ENCODE results near the gene OBSCN. TPM values are rescaled to one million over a fixed set of nuclear protein-coding genes. Genes with fewer than 3 reads are reported as not detected.

Gene OBSCN
- total and polyA plus RNA-seq, 2 of the 13 experiments (the other 11 are each of a cell fraction or from before 2014, with no cell fraction given) = 0.20 TPM

- TF ChIP-seq TSC22D2 (CRISPR knock-in tag; IDR thresholded peaks at IDR 0.05; ENCODE audit: borderline replicate concordance) = no peak
- TF ChIP-seq ZSCAN21 (CRISPR knock-in tag; IDR thresholded peaks at IDR 0.05; ENCODE audit: borderline replicate concordance) = no peak
- no peak for TF ChIP-seq ZNF329 (CRISPR knock-in tag; IDR thresholded peaks at IDR 0.05; ENCODE audit: low read depth)
- no peak for TF ChIP-seq ZNF546 (CRISPR knock-in tag; conservative IDR thresholded peaks at IDR 0.05)
- TF ChIP-seq HNRNPL (IDR thresholded peaks at IDR 0.05; ENCODE audit: low read depth, low read length) = no peak
- TF ChIP-seq, protein P1, sequence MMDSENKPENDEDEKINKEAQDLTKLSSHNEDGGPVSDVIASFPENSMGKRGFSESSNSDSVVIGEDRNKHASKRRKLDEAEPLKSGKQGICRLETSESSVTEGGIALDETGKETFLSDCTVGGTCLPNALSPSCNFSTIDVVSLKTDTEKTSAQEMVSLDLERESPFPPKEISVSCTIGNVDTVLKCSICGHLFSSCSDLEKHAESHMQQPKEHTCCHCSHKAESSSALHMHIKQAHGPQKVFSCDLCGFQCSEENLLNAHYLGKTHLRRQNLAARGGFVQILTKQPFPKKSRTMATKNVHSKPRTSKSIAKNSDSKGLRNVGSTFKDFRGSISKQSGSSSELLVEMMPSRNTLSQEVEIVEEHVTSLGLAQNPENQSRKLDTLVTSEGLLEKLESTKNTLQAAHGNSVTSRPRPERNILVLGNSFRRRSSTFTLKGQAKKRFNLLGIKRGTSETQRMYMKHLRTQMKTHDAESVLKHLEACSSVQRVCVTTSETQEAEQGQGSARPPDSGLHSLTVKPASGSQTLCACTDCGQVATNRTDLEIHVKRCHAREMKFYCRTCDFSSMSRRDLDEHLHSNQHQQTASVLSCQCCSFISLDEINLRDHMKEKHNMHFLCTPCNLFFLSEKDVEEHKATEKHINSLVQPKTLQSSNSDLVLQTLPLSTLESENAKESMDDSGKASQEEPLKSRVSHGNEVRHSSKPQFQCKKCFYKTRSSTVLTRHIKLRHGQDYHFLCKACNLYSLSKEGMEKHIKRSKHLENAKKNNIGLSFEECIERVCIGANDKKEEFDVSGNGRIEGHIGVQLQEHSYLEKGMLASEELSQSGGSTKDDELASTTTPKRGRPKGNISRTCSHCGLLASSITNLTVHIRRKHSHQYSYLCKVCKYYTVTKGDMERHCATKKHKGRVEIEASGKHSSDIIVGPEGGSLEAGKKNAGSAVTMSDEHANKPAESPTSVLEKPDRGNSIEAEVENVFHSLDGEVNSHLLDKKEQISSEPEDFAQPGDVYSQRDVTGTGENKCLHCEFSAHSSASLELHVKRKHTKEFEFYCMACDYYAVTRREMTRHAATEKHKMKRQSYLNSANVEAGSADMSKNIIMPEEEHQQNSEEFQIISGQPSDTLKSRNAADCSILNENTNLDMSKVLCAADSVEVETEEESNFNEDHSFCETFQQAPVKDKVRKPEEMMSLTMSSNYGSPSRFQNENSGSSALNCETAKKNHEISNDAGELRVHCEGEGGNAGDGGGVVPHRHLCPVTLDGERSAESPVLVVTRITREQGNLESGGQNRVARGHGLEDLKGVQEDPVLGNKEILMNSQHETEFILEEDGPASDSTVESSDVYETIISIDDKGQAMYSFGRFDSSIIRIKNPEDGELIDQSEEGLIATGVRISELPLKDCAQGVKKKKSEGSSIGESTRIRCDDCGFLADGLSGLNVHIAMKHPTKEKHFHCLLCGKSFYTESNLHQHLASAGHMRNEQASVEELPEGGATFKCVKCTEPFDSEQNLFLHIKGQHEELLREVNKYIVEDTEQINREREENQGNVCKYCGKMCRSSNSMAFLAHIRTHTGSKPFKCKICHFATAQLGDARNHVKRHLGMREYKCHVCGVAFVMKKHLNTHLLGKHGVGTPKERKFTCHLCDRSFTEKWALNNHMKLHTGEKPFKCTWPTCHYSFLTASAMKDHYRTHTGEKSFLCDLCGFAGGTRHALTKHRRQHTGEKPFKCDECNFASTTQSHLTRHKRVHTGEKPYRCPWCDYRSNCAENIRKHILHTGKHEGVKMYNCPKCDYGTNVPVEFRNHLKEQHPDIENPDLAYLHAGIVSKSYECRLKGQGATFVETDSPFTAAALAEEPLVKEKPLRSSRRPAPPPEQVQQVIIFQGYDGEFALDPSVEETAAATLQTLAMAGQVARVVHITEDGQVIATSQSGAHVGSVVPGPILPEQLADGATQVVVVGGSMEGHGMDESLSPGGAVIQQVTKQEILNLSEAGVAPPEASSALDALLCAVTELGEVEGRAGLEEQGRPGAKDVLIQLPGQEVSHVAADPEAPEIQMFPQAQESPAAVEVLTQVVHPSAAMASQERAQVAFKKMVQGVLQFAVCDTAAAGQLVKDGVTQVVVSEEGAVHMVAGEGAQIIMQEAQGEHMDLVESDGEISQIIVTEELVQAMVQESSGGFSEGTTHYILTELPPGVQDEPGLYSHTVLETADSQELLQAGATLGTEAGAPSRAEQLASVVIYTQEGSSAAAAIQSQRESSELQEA (CRISPR knock-in tag; IDR thresholded peaks at IDR 0.05; ENCODE audit: not compliant biosample characterization) = no peak
- TF ChIP-seq RERE (CRISPR knock-in tag; IDR thresholded peaks at IDR 0.05; ENCODE audit: low read depth) = no peak
- DNase-seq (ENCODE audit: low spot score) = no peak
- ChIA-PET POLR2A (interaction anchor here (1.5 kb wide), 1 partner anchor 10 kb away, joined by 3 read pairs; no protein-coding TSS in a partner anchor), CTCF (ENCODE audit: low intra/inter-chr PET ratio, low total read pairs) (no interaction called here)
- Histone ChIP-seq H3K4me2 (ENCODE audit: low read depth, low read length) (peak overlapping the region; percentile 12; the same call in 1 of the 2 replicates), H3K27me3 (ENCODE audit: control insufficient read depth in 1 of 2, insufficient read depth in 2 of 2, low read length in 2 of 2) (no peaks in the 10 kb centered on the region; a peak in 1 of 5 replicates), H3K4me1 (ENCODE audit: insufficient read depth, low read length) (peaks cover 43% of the 10 kb centered on the region), H2AFZ (ENCODE audit: low read length) (no peak overlapping the region), H3K4me3 (replicated peaks in 1 of 3; ENCODE audit: insufficient read depth in 1 of 3, low read depth in 2 of 3, low read length in 3 of 3) (no peak overlapping the region; a peak in 1 of 6 replicates), H3K9me3 (ENCODE audit: low read length) (no peaks in the 10 kb centered on the region), H3K36me3 (replicated peaks in 1 of 2; ENCODE audit: control insufficient read depth in 1 of 2, insufficient read depth in 2 of 2, low read length in 2 of 2) (peaks cover 13 to 35% of the 10 kb centered on the region in 2 experiments), H4K20me1 (ENCODE audit: insufficient read depth, low read length) (peaks cover 31% of the 10 kb centered on the region), H3K79me2 (ENCODE audit: insufficient read depth, low read length) (peaks cover 36% of the 10 kb centered on the region), H3K27ac (ENCODE audit: extremely low read length, insufficient read depth, low read length) (no peak overlapping the region), H3K9ac (ENCODE audit: insufficient read depth, low read depth, low read length) (no peak overlapping the region)
- WGBS (ENCODE audit: low lambda C conversion rate) = 96% methylated on average over 9 of the region's 9 CpGs
- in situ Hi-C loops (cut with HindIII; ENCODE audit: extremely low pct_ligation_motif_present, low pct_unique_long_range_greater_than_20kb) = no loop called here
- BruUV-seq (replicated peaks) = no TSS peak
- FAIRE-seq = no peak
- ATAC-seq = no peak
- intact Hi-C loops (cut with micrococcal nuclease; ENCODE audit: unreplicated experiment) = no loop called here
Observed at GRCh38 chr1:228403231-228403631, 195.4 kb downstream of the OBSCN start.
